HG03103 (cell line): ENCODE data around the gene TBX1.
"Not testable (repeated sequence)": the region's sequence is repeated elsewhere in the genome, so short reads cannot be mapped to it uniquely, and the experiment has no call there.

ENCODE experiments used
- ATAC-seq: cut with Tn5 transposase; IDR thresholded peaks from one replicate; pipeline ENCODE4 v1.9.1; 2021; ENCODE audit warnings: low read depth; ENCODE audit not compliant: unreplicated experiment

The TBX1 gene

DNA sequence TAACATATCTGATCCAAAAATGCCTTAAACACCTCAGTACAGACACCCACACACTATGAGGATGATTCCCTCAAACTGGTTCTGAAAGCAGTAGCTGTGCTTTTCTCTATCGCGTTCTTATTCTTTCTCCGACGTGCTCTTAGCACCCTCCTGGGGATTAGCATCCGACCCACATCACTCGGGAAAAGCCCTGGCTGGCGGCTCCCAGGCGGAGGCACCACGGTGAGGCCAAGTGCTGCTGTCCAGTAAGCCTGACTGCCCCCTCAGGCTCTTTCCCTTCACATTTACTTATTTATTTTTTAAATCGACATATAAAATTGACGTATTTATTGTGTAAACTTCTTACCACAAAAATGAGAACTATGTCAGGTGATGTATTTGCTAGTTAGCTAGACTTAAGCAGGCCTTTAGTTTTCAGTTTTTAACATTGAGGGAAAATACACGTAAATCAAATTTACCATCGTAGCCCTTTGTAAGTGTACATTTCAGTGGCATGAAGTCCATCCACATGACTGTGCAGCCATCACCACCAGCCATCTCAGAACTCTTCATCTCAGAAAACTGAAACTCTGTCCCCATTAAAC lies 19.2 kb downstream of the TBX1 start:
- no peak for ATAC-seq

DNA sequence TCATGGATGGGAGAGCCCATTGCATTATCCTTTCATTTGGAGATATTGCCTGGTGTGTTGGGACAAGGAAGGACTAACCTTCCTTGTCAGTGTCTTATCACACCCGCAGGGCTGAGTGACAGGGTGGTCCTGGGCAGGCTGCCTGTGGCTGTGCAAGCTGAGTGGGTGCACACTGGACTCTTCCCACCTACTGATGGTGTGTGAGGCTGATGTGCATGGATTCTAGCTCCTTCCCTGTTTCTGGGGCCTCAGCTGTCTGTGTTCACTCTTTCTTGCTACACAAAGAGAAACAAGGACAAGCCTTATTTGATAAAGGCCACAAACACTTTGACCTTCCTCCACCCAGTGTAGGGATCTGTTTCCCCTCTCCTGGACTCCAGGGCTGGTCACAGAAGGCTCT lies 22.0 kb downstream of the TBX1 start:
- ATAC-seq, result no peak

DNA sequence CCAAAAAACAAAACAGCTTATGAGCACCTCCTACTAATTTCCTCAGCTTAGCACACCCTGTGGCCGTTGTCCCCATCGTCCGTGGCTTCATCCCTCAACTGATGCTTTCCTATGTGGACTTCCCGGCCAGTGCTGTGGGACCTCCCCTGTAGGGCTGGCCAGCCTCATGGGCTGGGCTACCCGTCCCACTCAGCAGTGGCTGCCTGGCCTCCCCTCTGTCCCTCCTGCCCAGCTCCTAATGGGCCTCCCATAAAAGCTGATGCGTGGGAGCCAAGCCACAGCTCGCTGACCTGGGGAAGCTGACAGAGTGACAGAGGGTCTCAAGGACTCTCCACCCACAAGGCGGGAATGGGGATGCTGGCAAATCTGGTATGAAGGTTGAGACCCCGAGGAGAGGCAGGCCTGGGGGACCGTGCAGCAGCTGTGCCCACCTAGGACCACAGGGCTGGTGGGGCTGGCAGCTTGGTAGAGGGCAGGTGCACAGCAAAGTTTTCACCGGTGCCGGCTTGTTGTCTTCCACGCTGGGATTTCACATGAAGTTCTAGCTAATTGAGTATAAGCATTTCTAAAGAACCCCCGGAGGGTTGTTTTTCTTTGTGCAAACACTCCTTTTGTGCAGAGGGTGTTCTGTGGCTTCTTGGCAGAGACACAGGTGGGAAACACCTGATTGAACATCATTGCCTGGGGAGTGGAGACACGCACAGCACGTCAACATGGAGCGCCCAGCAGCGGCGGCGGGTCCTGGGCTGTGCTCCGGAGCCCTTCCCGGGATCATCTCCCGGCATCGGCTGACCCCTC lies 23.2 kb downstream of the TBX1 start:
- no peak for ATAC-seq

DNA sequence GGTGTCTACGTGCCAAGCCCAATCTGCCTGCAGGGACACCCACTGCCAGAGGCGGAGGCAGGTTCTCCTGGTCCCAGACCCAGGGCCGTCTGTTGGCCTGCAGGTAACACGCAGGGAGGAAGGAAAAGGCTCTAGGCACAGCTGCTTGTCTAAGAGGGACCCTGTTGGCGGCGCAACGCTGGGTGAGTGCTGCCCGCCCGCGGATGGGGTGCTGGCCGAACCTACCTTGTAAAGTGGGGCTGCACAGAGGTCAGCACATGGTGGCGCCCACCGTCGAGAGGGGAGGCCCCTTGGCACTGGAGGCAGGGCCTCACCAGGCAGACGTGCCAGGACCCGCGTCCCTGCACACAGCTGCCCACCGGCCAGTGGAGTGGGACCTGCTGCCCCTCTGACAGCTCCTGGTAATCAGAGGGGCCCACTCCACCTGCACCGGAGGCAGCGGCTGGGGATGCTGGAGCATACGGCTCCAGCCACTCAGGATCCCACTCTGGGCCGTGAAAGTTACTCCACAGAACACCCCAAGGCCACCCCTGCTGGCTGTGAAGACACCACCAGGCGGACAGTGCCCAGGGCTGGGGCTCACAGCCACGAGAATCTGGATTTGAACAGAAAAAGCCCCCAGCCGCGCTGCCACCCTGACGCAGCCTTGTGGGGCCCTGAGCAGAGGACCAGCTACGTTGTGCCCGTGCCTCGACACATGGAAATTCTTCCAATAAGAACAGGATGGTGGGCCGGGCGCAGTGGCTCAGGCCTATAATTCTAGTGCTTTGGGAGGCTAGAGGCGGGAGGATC lies 24.0 kb downstream of the TBX1 start:
- no peak for ATAC-seq

DNA sequence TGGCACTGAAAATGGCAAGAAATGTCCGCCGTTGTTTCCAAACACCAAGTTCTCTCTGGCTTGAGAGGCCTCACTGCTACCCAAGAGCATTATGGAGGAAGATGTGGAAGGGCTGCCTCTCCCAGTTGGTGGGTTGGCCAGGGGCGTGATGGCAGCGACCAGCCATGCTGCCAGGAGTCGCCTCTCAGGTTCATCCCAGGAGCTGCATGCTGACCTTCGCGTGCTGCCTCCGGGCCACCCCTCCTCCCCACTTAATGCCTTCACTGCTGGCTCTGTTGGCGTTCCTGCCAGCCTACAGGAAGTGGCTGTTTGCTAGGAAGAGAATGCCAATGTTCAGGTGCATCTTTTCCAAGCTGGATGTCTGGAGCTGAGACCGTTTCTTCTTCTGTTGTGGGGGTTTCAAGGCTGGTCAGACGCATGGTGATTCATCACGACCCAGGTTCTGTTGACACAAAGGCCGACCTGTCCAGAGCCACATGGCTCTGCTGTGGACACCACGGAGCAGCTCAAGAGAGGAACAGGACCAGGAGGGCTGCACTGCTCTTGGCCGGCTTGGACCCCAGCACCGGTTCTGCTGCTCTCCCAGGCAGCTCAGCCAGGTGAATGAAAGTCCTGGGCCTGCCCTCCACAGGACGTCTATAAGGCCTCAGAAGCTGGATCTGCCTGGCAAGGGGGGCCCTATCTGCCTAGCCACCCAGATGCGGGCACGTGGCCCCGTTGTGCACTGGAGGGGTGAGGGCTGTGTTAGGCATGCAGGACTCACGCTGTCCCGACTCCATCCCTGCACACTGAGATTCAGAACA lies 25.1 kb downstream of the TBX1 start:
- ATAC-seq, result no peak

DNA sequence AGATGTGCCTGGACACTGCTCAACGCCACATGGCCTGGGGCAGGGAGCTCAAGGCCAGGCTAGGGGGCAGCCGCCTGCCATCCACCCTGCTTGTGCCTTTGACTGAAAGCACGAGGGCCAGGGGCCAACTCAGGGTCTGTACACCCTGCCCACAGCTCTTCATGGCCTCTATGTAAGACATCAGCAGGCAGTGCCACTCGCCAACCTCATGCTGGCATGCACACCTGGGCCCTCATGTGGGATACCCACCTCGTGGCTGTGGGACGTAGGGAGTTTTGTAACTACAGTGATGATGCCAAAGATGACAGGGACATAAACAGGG lies 25.6 kb downstream of the TBX1 start:
- ATAC-seq, result no peak

DNA sequence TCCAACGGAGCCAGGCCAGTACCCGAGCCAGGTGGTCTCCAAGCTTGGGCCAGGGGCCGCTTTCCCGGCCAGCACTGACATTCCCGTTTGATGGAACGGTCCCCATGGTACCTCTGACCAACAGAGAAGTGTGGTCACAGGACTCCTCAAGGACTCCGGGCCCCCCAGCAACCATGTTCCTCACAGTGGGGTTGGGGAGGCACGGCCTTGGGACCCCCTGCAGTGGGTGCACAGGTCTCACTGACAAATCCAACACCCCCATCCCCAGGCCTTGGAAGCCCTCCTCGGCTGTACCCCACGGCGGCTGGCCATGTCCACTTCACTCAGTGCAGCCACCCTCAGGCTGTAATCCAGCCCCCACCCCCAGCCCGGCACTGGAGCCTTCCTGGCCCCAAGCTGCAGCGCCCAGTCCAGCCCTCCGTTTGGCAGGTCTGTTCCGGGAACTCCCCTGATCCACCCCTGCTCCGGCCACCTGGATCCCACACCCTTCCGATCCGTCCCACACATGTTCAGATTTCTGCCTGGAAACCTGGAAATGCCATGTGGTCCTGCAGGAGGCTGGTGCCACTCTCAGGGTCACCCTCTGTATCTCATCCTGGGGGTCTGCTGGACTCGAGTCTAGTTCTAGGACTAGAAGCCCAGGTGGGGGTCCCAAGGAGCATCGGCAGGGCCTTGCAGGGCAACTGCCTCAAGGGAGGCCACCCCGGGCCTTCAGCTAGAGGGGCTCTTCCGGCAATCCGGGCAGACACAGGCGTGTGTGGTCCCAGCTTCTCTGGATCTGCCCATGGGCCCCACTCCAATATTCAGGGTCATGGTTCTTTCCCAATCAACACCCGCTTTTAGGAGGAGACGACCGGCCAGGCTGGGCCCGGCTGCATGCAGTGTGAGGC lies 26.6 kb downstream of the TBX1 start:
- no peak for ATAC-seq

DNA sequence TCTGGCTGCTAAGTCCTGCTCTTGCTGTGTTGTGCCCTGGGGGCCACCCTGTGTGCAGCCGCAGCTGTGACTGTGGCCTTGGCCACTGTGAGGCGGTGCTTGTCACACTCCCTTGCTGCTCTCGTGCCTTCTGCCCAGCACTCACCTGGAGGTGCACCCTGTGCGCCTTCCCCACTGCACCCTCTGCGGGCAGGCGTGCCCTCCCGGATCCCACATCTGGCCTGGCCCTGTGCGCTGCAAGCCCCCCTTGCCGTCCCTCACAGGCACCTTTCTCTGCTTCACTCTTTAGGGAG lies 27.2 kb downstream of the TBX1 start:
- ATAC-seq, result no peak

DNA sequence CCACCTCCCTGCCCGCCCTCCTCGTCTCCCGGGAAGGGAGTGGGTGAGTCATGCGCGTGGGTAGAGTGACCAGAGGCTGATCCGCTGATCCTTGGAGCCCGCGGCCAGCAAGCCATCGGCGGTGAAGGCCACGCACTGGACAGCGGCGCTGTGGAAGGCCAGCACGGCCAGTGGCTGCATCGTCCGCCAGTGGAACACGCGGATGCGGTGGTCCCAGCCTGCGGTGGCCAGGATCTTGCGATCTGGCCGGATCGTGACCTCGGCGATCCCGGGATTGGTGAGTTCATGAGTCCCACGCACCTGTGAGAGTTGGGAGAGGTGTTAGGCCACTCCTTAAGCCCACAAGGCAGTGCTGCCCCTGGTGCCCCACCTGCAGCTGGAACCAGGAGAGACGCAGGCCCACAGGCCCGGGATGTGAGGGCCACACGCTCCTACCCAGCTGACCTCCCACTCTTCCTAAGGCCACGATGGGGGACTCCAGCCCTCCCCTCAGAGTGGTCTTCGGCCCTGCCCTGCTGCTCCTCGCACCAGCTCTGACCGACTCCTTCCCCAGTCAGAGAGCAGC lies 28.2 kb downstream of the TBX1 start:
- no peak for ATAC-seq

DNA sequence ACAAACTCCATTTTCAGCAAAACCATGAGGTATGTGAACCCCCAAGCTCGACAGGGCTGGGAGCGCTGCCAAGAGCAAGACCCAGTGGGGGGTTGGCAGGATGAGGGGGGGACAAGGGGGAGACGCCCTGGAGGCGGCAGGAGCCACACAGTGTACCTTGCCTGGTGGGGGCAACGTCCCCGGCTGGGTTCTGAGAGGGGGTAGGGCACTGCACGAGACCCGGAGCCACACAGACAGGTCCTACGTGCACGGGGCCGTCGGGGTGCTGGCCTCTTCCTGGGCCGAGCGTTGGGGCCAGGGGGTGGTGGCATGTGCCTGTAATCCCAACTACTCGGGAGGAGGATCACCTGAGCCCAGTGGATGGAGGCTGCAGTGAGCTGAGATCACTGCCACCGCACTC lies 28.8 kb downstream of the TBX1 start:
- no peak for ATAC-seq

DNA sequence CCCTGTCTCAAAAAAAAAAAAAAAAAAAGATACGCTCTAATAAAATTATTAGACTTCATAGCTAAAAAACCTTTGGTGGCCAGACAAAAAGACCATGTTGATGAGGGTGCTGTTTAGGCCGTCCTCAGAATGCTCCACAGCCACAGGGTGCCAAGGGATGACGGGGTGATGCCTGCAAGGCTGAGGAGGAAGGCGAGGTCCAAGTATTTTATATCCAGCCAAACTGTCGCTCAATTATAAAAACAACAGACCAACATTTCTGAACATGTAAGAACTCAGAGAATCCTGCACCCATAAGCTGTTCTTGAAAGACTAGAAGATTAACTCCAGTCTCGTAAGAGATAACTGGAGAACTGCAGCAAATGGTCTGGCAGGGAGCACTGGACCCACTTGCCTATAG lies 29.2 kb downstream of the TBX1 start:
- ATAC-seq, result no peak

DNA sequence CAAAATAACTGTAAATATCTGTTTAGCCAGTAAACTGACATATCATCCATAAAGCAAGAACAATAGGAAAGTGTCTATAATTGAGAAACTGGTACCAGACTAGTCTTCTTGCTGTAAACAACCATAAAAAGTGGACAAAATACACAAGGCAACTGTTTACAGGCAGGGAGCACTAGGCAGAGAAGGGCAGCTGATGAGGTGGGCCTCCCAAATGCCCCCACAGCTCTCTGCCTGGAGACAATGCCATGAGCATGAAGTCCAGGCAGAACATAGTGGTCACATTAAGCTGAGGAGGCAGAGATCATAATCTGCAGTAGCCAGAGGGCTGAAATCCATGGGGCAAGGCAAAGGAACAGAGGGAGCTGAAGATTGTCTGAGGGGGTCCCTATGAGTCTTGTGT lies 30.7 kb downstream of the TBX1 start:
- no peak for ATAC-seq

DNA sequence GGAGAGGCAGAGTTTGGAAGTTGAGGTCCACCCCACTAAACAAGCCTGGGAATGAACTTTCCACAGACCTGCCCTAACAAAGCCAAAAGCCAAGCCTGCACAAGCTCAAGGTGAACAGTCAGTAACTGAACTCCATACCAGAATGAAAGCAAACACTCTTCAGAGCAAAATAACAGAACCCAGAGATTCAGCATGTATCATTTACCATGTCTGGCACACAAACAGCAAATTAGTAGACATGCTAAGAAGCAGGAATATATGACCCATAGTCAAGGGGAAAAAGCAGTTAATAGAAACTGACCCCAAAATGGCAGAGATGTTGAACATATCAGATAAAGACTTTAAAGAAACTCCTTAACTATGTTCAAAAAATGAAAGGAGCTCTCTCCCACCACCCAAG lies 31.3 kb downstream of the TBX1 start:
- ATAC-seq, result no peak

DNA sequence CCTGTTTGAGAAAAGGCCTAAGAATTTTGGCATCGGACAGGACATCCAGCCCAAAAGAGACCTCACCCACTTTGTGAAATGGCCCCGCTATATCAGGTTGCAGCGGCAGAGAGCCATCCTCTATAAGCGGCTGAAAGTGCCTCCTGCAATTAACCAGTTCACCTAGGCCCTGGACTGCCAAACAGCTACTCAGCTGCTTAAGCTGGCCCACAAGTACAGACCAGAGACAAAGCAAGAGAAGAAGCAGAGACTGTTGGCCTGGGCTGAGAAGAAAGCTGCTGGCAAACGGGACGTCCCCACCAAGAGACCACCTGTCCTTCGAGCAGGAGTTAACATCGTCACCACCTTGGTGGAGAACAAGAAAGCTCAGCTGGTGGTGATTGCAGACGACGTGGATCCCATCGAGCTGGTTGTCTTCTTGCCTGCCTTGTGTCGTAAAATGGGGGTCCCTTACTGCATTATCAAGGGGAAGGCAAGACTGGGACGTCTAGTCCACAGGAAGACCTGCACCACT lies 31.9 kb downstream of the TBX1 start:
- ATAC-seq, result not testable (repeated sequence)

DNA sequence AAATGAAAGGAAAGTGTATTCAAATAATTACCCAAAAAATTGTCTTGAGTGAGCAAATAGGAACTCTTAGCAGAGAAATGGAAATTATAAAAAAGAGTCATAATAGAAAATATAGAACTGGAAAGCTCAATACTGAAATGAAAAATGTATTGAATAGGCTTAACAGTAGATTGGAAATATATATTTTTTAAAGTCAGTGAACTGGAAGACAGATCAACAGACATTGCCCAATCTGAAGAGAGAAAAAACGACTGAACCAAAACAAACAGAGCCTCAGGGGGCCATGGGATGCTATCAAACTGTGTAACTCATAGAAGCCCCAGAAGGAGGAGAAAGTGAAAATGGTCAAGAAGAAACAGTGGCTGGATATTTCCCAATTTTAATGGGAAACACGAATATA lies 32.6 kb downstream of the TBX1 start:
- no peak for ATAC-seq

DNA sequence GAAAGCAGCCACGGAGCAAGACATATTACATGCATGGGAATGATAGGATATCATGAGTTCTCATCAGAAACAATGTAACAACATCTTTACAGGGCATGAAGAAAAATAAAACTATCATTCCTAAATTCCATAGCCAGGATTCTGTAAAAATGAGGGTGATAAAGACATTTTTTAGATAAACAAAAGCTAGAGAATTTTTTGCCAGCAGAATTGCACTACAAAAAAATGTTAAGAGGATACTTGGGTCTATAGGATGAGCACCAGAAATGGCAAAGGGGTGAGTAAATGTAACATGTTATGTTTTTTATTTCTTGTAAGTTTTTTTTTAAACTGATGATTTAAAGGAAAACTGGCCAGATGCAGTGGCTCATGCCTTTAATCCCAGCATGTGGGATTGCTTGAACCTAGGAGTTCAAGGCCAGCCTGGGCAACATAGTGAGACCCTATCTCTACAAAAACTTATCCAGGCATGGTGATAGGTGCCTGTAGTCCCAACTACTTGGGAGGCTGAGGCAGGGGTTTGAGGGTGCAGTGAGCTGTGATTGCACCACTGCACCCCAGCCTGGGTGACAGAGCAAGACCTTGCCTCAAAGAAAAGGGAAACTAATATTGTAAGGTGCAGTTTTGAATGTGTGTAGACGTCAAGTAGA lies 33.2 kb downstream of the TBX1 start:
- no peak for ATAC-seq

DNA sequence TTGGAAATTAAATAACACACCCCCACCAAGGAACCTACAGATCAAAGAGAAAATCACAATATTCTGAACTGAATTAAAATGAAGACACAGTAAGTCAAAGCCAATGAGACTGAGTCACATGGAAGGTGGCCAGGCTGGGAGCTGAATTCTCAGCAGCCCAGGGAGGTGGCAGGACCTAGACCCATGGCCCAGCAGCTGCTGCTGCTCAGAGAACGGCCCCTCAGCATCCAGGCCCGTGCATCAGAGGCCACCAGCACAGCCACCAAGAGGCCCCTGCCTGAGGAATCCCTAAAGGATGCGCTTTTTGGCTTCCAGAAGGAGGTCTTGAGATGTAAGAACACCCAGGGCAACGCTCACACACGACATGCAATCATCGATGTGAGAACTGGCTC lies 35.0 kb downstream of the TBX1 start:
- no peak for ATAC-seq

DNA sequence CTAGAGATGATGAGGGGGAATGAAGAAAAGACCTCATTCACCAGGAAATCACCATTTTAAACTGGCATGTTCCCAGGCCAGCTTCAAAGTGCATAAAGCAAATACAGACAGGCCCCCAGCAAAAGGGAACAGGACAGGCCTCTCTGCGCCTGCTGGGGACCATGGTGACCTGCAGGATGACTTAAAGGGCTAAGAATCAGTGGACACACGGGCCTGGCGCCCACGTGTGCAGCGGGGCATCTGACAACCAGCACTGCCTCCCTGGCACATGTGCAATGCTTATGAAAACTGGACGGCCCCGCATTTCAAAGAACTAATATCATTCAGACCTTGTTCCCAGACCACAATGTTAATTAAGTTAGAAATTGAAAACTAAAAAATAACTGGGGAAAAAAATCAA lies 35.6 kb downstream of the TBX1 start:
- no peak for ATAC-seq
